IPS DF 6.9 (cell line): Measurements from ENCODE around the gene SCGN.

ENCODE experiments used
- DNase-seq: peaks from one replicate; pipeline ENCODE4 v3.0.0-alpha.2; 2013; ENCODE audit warnings: low read depth, low spot score
- H3K27ac ChIP-seq: one replicate; pipeline ENCODE4 v1.5.1; 2013; ENCODE audit warnings: low read length, control low read depth
- H3K27me3 ChIP-seq: 2 replicates; pipeline ENCODE4 v1.6.1; 2013; ENCODE audit warnings: mild to moderate bottlenecking, low read length; ENCODE audit not compliant: control insufficient read depth, insufficient read depth
- H3K36me3 ChIP-seq: 2 replicates; pipeline ENCODE4 v1.6.1; 2013; ENCODE audit warnings: low read length; ENCODE audit not compliant: control insufficient read depth, insufficient read depth
- H3K4me1 ChIP-seq: 2 replicates; pipeline ENCODE4 v1.6.1; 2013; ENCODE audit warnings: low read length; ENCODE audit not compliant: control insufficient read depth, insufficient read depth
- H3K4me3 ChIP-seq: 2 replicates; pipeline ENCODE4 v1.5.1; 2013; ENCODE audit warnings: mild to moderate bottlenecking, low read length
- H3K9me3 ChIP-seq: 2 replicates; pipeline ENCODE4 v1.6.1; 2013; ENCODE audit warnings: low read length, inconsistent platforms; ENCODE audit not compliant: control insufficient read depth, insufficient read depth
- WGBS: extraction: QIAGEN DNeasy Blood & Tissue Kit; methylation state at CpG from one replicate; pipeline ENCODE4 v1.1.7; 2013; ENCODE audit warnings: mixed read lengths, missing lambda C conversion rate; ENCODE audit not compliant: insufficient read length, insufficient coverage; 5-methylcytosine and 5-hydroxymethylcytosine counted together

Gene SCGN, protein sequence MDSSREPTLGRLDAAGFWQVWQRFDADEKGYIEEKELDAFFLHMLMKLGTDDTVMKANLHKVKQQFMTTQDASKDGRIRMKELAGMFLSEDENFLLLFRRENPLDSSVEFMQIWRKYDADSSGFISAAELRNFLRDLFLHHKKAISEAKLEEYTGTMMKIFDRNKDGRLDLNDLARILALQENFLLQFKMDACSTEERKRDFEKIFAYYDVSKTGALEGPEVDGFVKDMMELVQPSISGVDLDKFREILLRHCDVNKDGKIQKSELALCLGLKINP

DNA sequence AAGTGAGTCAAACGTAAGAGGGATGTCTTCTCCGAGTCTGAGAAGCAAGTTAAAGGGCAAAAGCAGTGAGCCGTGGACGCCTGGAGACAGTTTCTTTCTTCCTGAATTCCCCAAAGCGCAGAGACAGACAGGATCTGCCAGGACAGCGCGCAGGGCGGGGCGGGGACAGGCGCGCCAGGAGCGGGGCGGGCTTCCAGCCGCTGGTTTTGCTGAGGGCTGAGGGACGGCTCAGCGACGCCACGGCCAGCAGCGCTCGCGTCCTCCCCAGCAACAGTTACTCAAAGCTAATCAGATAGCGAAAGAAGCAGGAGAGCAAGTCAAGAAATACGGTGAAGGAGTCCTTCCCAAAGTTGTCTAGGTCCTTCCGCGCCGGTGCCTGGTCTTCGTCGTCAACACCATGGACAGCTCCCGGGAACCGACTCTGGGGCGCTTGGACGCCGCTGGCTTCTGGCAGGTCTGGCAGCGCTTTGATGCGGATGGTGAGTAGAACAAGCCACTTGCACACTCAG, at the start of gene SCGN:
TSS of gene SCGN (plus strand) at position 209 of the 509 bp plus-strand sequence. CDS start at position 398, 189 bp downstream.
- H3K27me3 ChIP-seq = no peaks in the 10 kb centered on the region; the same call in 1 of the 2 replicates
- no peak within 1 kb of the TSS for H3K27ac ChIP-seq
- no CpG with 5 or more reads among the region's 35 CpGs for WGBS
- no peaks in the 10 kb centered on the region for H3K36me3 ChIP-seq
- no peaks in the 10 kb centered on the region for H3K9me3 ChIP-seq
- no peaks in the 10 kb centered on the region for H3K4me1 ChIP-seq
- peak; percentile 45 for DNase-seq
- peak within 1 kb of the TSS; percentile 38; the same call in 1 of the 2 replicates for H3K4me3 ChIP-seq

DNA sequence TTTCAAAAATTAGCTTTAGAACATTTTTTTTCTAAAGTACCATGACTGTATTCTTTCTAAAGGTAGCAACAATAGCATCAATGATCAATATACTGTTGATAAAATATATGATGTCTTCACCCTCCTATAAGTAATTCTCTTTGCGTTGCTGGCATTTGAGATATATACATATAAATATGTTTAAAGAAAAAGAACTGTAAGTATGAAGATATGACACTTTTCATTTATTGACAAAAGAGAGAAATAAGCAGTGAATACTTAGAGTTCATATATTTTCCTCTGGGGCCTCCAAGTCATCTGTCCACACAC, 49.4 kb upstream of the SCGN start:
- H3K36me3 ChIP-seq = no peaks in the 10 kb centered on the region; the same call in 1 of the 2 replicates
- H3K4me3 ChIP-seq = no peak overlapping the region
- no peak for DNase-seq
- no peaks in the 10 kb centered on the region for H3K9me3 ChIP-seq
- WGBS = no CpG with 5 or more reads among the region's 1 CpG
- no peak overlapping the region for H3K27ac ChIP-seq
- no peaks in the 10 kb centered on the region for H3K27me3 ChIP-seq
- no peaks in the 10 kb centered on the region for H3K4me1 ChIP-seq

DNA sequence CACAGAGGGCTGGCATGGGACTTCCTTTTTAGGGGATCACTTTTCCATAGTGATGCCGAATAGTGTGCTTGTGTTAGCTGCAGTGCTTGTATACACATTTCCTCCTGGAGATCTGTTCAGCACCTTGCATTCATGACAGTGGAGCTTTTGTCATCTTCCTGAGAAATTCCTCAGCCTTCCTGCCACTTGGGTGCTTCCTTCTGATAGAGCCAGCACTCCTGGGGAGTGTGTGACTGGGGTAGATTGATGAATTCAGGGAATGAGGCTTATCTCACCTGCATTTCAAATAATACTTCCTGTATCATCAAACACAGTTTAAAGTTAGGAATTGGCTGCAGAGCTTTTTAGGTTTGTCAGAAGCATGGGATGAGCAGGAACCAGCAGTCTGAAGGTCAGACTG, 48.8 kb upstream of the SCGN start:
- H3K9me3 ChIP-seq = no peaks in the 10 kb centered on the region
- H3K27me3 ChIP-seq = no peaks in the 10 kb centered on the region
- no peak for DNase-seq
- no CpG with 5 or more reads among the region's 1 CpG for WGBS
- no peak overlapping the region for H3K27ac ChIP-seq
- no peak overlapping the region for H3K4me3 ChIP-seq
- no peaks in the 10 kb centered on the region; the same call in 1 of the 2 replicates for H3K36me3 ChIP-seq
- H3K4me1 ChIP-seq = no peaks in the 10 kb centered on the region

DNA sequence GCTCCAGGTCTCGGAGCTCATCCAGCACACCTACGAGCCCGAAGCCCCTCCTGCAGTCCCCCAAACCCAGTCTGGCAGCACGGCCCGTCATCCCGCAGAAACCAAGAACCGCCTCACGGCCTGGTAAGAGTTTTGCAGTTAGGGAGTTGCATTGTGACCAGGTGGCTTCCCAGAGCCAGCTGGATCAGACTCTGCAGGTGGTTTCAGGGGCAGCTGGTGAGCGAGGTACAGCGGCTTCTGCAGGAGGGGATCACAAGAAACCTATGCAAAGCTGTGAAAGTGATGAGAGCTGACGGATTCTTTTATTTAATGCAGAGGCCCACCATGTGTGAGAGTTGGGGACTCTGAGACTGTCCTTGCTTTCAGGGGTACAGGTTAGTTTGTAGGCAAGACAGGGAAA, 45.9 kb upstream of the SCGN start:
- H3K4me1 ChIP-seq = no peaks in the 10 kb centered on the region
- no peak overlapping the region for H3K27ac ChIP-seq
- WGBS = no CpG with 5 or more reads among the region's 11 CpGs
- H3K36me3 ChIP-seq = no peaks in the 10 kb centered on the region; the same call in 1 of the 2 replicates
- no peaks in the 10 kb centered on the region for H3K27me3 ChIP-seq
- DNase-seq = no peak
- H3K4me3 ChIP-seq = no peak overlapping the region
- H3K9me3 ChIP-seq = no peaks in the 10 kb centered on the region

DNA sequence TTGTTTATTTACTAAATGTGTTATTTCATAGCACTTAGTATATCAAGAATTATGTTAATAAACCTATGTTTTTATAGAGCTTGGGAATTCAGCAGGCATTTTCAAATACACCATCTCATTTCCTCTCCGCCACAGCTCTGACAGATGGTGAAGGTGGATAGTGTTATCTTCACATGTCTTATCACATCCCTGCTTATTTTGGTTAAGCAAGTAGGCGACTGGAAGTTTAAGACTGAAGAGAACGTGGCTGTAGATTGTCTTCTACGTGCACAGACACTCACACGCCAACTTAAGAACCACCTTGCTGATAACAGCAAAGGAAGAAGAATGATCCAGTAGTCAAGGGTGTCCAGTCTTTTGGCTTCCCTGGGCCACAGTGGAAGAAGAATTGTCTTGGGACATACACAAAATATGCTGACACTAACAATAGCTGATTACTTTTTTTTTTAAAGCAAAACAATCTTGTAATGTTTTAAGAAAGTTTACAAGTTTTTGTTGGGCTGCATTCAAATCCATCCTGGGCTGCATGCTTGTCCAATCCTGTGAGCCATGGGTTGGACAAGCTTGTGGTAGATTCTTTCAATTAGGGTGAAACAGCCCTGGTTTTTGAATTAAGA, 43.3 kb upstream of the SCGN start:
- H3K27ac ChIP-seq = no peak overlapping the region
- DNase-seq = no peak
- no peaks in the 10 kb centered on the region for H3K4me1 ChIP-seq
- no peaks in the 10 kb centered on the region; the same call in 1 of the 2 replicates for H3K36me3 ChIP-seq
- H3K4me3 ChIP-seq = no peak overlapping the region
- H3K27me3 ChIP-seq = no peaks in the 10 kb centered on the region
- no CpG with 5 or more reads among the region's 5 CpGs for WGBS
- no peaks in the 10 kb centered on the region for H3K9me3 ChIP-seq

DNA sequence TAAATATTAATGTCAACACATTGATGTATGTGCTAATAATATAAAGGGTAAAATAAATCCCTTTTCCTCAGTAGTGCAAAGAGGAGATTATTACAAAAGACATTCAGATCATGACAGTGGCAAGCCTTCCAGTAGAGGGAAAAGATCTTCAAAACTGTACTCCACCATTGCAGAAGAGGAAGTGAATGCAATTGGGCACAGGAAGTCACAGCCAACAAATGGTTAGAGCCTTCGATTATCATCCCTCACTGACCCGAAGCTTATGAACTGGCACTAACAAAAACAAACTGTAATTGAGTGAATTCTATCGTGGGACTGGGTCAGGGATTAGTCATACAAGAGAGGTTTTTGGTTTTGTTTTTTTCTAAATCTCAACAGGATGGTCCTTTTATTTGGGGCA, 39.3 kb upstream of the SCGN start:
- Histone ChIP-seq H3K4me3 (no peak overlapping the region), H3K9me3 (no peaks in the 10 kb centered on the region), H3K4me1 (no peaks in the 10 kb centered on the region), H3K36me3 (no peaks in the 10 kb centered on the region), H3K27me3 (no peaks in the 10 kb centered on the region), H3K27ac (no peak overlapping the region)
- DNase-seq = no peak
- WGBS = no CpG with 5 or more reads among the region's 3 CpGs

DNA sequence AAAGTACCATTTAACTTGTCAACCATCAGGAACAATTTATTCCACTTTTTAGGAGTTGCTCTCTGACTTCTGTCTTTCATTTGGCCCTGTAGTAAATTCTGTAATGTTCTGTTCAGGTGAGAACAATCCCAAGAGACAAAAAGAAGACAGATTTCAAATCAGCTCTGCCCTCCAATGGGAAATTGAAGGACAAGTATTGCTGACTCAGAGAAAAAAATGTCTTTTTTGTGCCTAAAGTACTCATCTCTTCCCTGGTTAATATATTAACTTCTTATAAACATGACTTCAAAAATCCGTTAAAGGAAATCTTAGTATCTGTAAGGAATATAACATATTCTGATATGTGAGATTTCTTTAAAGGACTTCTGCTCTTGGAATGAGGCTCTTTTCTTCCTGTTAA, 38.6 kb upstream of the SCGN start:
- no peaks in the 10 kb centered on the region for H3K27me3 ChIP-seq
- H3K4me1 ChIP-seq = no peaks in the 10 kb centered on the region
- WGBS = no CpG with 5 or more reads among the region's 1 CpG
- no peak overlapping the region for H3K4me3 ChIP-seq
- H3K36me3 ChIP-seq = no peaks in the 10 kb centered on the region
- H3K9me3 ChIP-seq = no peaks in the 10 kb centered on the region
- no peak for DNase-seq
- H3K27ac ChIP-seq = no peak overlapping the region

DNA sequence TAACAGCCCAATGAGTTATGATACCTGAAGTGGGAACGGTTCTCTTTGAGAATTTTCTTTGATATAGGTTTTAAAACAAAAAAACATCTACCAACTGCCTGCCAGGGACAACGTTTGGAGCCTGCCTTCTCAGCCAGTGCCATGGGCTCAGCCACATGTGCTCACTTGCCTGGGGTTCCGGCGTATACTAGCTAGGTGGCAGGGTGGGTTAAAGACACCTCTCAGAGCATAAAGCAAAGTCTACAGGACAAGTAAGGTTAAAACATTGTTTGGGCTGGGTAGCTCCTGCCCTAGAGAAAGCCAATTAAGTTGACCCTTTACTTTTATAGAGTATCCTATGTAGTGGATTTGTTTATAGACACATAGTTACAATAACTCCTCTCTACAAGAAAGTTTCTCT, 38.0 kb upstream of the SCGN start:
- no peaks in the 10 kb centered on the region for H3K4me1 ChIP-seq
- no peaks in the 10 kb centered on the region for H3K27me3 ChIP-seq
- H3K9me3 ChIP-seq = no peaks in the 10 kb centered on the region
- H3K4me3 ChIP-seq = no peak overlapping the region
- H3K36me3 ChIP-seq = no peaks in the 10 kb centered on the region
- WGBS = no CpG with 5 or more reads among the region's 4 CpGs
- H3K27ac ChIP-seq = no peak overlapping the region
- no peak for DNase-seq

DNA sequence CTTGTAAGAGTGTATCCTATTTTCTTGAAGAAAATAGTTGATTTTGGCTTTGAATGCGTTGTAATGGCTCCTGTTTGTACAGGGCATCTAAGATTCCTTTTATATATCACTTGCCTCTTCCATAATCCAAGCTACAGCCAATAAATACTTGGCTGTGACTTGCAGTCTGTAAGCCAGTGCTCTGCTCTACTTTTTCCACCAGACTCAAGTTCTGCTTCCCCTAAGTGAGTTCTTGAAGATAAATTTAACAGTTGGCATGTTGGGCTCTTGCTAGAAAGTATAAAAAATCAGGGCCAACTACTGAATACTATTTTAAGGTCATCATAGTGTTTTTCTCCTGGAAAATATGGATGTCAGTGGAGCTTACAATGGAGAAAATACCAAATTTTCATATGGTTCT, 36.5 kb upstream of the SCGN start:
- H3K4me3 ChIP-seq = no peak overlapping the region
- no peaks in the 10 kb centered on the region for H3K4me1 ChIP-seq
- no peak for DNase-seq
- H3K27me3 ChIP-seq = no peaks in the 10 kb centered on the region
- no peaks in the 10 kb centered on the region for H3K36me3 ChIP-seq
- H3K27ac ChIP-seq = no peak overlapping the region
- no peaks in the 10 kb centered on the region for H3K9me3 ChIP-seq
- no CpG with 5 or more reads among the region's 1 CpG for WGBS

DNA sequence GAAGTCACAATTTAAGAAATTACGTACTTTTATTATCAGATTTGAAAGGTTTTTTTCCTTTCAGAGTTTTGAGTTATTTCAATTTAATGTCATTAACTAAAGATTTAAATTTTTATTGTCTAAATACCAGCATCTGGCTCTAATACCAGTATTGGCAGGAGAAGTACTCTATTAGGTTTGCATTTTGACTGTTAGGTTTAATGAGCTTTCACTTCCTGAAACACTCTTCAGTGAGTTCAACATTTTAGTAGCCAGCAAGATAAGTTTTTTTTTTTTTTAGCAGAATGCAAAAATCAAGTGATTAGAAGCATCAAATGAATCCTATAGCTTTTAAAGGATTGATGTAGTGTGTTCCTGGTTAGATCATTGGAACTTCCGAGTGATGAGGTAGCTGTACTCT, 34.0 kb upstream of the SCGN start:
- no CpG with 5 or more reads among the region's 2 CpGs for WGBS
- Histone ChIP-seq H3K36me3 (peaks cover 3% of the 10 kb centered on the region; the same call in 1 of the 2 replicates), H3K27me3 (no peaks in the 10 kb centered on the region), H3K9me3 (no peaks in the 10 kb centered on the region), H3K27ac (no peak overlapping the region), H3K4me1 (no peaks in the 10 kb centered on the region), H3K4me3 (no peak overlapping the region)
- no peak for DNase-seq

DNA sequence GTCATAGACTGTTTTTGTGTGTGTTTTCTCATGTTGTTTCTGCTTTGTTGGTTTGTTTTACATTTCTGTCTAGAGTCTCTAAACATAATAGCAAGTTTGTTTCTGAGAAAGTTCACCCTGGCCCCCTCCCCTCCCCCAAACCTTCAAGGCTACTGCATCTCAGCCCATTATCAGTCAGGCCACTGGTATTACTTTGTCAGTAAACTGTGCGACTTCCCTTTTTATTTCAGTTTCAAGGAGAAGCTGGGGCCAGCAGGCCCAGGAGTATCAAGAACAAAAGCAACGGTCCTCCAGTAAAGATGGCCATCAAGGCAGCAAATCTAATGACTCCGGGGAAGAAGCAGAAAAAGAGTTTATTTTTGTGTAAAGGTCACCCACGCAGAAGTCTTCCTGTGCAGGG, 32.8 kb upstream of the SCGN start:
- Histone ChIP-seq H3K27ac (no peak overlapping the region), H3K4me3 (no peak overlapping the region), H3K9me3 (no peaks in the 10 kb centered on the region), H3K27me3 (no peaks in the 10 kb centered on the region), H3K4me1 (no peaks in the 10 kb centered on the region), H3K36me3 (peaks cover 3% of the 10 kb centered on the region; the same call in 1 of the 2 replicates)
- DNase-seq = no peak
- no CpG with 5 or more reads among the region's 4 CpGs for WGBS
